ENCODE measurements around the gene PIGQ. TPM values are rescaled to one million over a fixed set of nuclear protein-coding genes. Genes with fewer than 3 reads are reported as not detected.

PIGQ gene
- total RNA-seq, 1 donor from 2014 or later = 86.7 TPM

GRCh38 chr16:578232-578869 lies 8.6 kb downstream of the PIGQ start:
- H3K36me3 Mint-ChIP-seq = peaks cover 4% of the 10 kb centered on the region
- no peaks in the 10 kb centered on the region for H3K27me3 Mint-ChIP-seq (ENCODE audit: low read depth)
- H3K9me3 Mint-ChIP-seq = no peaks in the 10 kb centered on the region
- H3K4me3 Mint-ChIP-seq = no peak overlapping the region
- H3K27ac Mint-ChIP-seq = no peak overlapping the region
- no peaks in the 10 kb centered on the region for H3K4me1 Mint-ChIP-seq
- DNase-seq (ENCODE audit: low spot score in 2 of 2, unreplicated experiment in 2 of 2) = no peak
- no peak for TF ChIP-seq CTCF (IDR thresholded peaks at IDR 0.05; ENCODE audit: unreplicated experiment)

GRCh38 chr16:578870-579405 lies 9.2 kb downstream of the PIGQ start:
- no peaks in the 10 kb centered on the region for H3K4me1 Mint-ChIP-seq
- peaks cover 4% of the 10 kb centered on the region for H3K36me3 Mint-ChIP-seq
- H3K9me3 Mint-ChIP-seq = no peaks in the 10 kb centered on the region
- H3K4me3 Mint-ChIP-seq = no peak overlapping the region
- peak; percentile 52 for TF ChIP-seq CTCF (IDR thresholded peaks at IDR 0.05; ENCODE audit: unreplicated experiment)
- no peak overlapping the region for H3K27ac Mint-ChIP-seq
- no peaks in the 10 kb centered on the region for H3K27me3 Mint-ChIP-seq (ENCODE audit: low read depth)
- no peak for DNase-seq (ENCODE audit: low spot score in 2 of 2, unreplicated experiment in 2 of 2)

GRCh38 chr16:580141-580945 lies 10.6 kb downstream of the PIGQ start:
- no peak for DNase-seq (ENCODE audit: low spot score in 2 of 2, unreplicated experiment in 2 of 2)
- Mint-ChIP-seq H3K36me3 (peaks cover 4% of the 10 kb centered on the region), H3K9me3 (no peaks in the 10 kb centered on the region), H3K4me3 (no peak overlapping the region), H3K27me3 (ENCODE audit: low read depth) (peaks cover 1% of the 10 kb centered on the region), H3K4me1 (peaks cover under 1% of the 10 kb centered on the region), H3K27ac (no peak overlapping the region)
- TF ChIP-seq CTCF (IDR thresholded peaks at IDR 0.05; ENCODE audit: unreplicated experiment) = no peak

GRCh38 chr16:580946-581498 lies 11.3 kb downstream of the PIGQ start:
- peaks cover 7% of the 10 kb centered on the region for H3K4me1 Mint-ChIP-seq

GRCh38 chr16:582218-582613 lies 12.4 kb downstream of the PIGQ start:
- Mint-ChIP-seq H3K36me3 (no peaks in the 10 kb centered on the region), H3K9me3 (no peaks in the 10 kb centered on the region), H3K27ac (no peak overlapping the region), H3K4me3 (no peak overlapping the region), H3K27me3 (ENCODE audit: low read depth) (peaks cover 7% of the 10 kb centered on the region), H3K4me1 (peaks cover 10% of the 10 kb centered on the region)
- DNase-seq (ENCODE audit: low spot score in 2 of 2, unreplicated experiment in 2 of 2) = no peak
- TF ChIP-seq CTCF (IDR thresholded peaks at IDR 0.05; ENCODE audit: unreplicated experiment) = no peak

More at GRCh38 chr16:580946-581498, 11.3 kb downstream of the PIGQ start:
- TF ChIP-seq CTCF (IDR thresholded peaks at IDR 0.05; ENCODE audit: unreplicated experiment) = no peak
- Mint-ChIP-seq H3K27ac (no peak overlapping the region), H3K36me3 (peaks cover 4% of the 10 kb centered on the region), H3K9me3 (no peaks in the 10 kb centered on the region), H3K27me3 (ENCODE audit: low read depth) (peaks cover 7% of the 10 kb centered on the region), H3K4me3 (no peak overlapping the region)
- no peak for DNase-seq (ENCODE audit: low spot score in 2 of 2, unreplicated experiment in 2 of 2)

Data from mesothelial cell of epicardium (in vitro differentiated cells).